ENCODE results near the gene USP30. TPM values are rescaled to one million over a fixed set of nuclear protein-coding genes. Genes with fewer than 3 reads are reported as not detected.
"Not testable (repeated sequence)": the region's sequence is repeated elsewhere in the genome, so short reads cannot be mapped to it uniquely, and the experiment has no call there.

USP30 gene
- total and polyA plus RNA-seq, 4 donors = 16.3 to 25.2 (median 23.4) TPM

- peaks cover 14% of the 10 kb centered on the region for H3K4me1 ChIP-seq (ENCODE audit: control insufficient read depth, insufficient read depth, low read length)
- H3K36me3 ChIP-seq (ENCODE audit: control insufficient read depth, insufficient read depth, low read length); H3K27me3 ChIP-seq (ENCODE audit: control insufficient read depth, insufficient read depth, low read length); DNase-seq (ENCODE audit: low read depth in 4 of 6, low spot score in 6 of 6); H3K27ac ChIP-seq (ENCODE audit: low read depth, low read length); H3K4me3 ChIP-seq (ENCODE audit: low read depth, low read length); H3K9me3 ChIP-seq (ENCODE audit: control insufficient read depth, insufficient read depth, low read length): not testable (repeated sequence)
- 74% methylated on average over 8 of the region's 8 CpGs for WGBS (ENCODE audit: insufficient coverage)
These were observed 2.6 kb upstream of the USP30 start for GRCh38 chr12:109049794-109050193.

DNA sequence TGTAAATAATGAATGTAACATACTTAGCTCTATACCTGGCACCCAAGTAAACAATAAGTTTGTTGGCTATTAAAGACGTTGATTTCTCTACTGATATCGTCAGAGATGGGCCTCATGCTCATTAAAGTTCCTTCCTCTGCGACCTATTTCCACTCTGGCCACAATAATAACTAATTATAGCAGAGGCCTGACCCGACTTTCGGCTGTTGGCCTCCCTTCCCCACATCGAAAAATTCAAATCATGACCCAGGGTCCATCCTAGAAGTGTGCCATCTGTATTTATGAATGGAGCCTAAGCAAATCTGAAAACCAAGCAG, 321 bp upstream of the USP30 start:
- H3K4me1 ChIP-seq (ENCODE audit: control insufficient read depth, insufficient read depth, low read length) = peaks cover 14% of the 10 kb centered on the region
- no peaks in the 10 kb centered on the region for H3K27me3 ChIP-seq (ENCODE audit: control insufficient read depth, insufficient read depth, low read length)
- H3K27ac ChIP-seq (ENCODE audit: low read depth, low read length) = peak overlapping the region; percentile 57
- H3K4me3 ChIP-seq (ENCODE audit: low read depth, low read length) = peak overlapping the region; percentile 87
- no peaks in the 10 kb centered on the region for H3K9me3 ChIP-seq (ENCODE audit: control insufficient read depth, insufficient read depth, low read length)
- H3K36me3 ChIP-seq (ENCODE audit: control insufficient read depth, insufficient read depth, low read length) = peaks cover 2% of the 10 kb centered on the region
- 0% methylated on average over 4 of the region's 6 CpGs for WGBS (ENCODE audit: insufficient coverage)
- peak in 1 of 6 donors; percentile 50 for DNase-seq (ENCODE audit: low read depth in 4 of 6, low spot score in 6 of 6)

GRCh38 chr12:109053382-109054123, 1.2 kb downstream of the USP30 start:
- peak in 1 of 6 donors; percentile 3 for DNase-seq (ENCODE audit: low read depth in 4 of 6, low spot score in 6 of 6)
- Histone ChIP-seq H3K27me3 (ENCODE audit: control insufficient read depth, insufficient read depth, low read length) (no peaks in the 10 kb centered on the region), H3K4me3 (ENCODE audit: low read depth, low read length) (peak overlapping the region; percentile 87), H3K4me1 (ENCODE audit: control insufficient read depth, insufficient read depth, low read length) (peaks cover 14% of the 10 kb centered on the region), H3K36me3 (ENCODE audit: control insufficient read depth, insufficient read depth, low read length) (peaks cover 2% of the 10 kb centered on the region), H3K9me3 (ENCODE audit: control insufficient read depth, insufficient read depth, low read length) (no peaks in the 10 kb centered on the region), H3K27ac (ENCODE audit: low read depth, low read length) (no peak overlapping the region)
- WGBS (ENCODE audit: insufficient coverage) = 27% methylated on average over 7 of the region's 9 CpGs

DNA sequence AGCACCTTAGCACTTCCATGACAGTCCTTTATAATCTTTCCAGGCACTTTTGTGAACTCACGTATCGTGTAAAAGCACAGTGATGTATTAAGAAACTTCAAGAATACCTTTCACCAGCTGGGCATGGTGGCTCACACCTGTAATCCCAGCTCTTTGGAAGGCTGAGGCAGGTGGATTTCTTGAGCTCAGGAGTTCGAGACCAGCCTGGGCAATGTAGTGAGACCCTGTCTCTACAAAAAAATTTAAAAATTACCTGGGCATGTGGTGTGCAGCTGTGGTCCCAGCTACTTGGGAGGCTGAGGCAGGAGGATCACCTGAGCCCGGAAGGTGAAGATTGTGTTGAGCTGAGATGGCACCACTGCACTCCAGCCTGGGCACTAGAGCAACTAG, 1.7 kb downstream of the USP30 start:
- H3K36me3 ChIP-seq (ENCODE audit: control insufficient read depth, insufficient read depth, low read length); H3K27ac ChIP-seq (ENCODE audit: low read depth, low read length); H3K27me3 ChIP-seq (ENCODE audit: control insufficient read depth, insufficient read depth, low read length); DNase-seq (ENCODE audit: low read depth in 4 of 6, low spot score in 6 of 6); H3K9me3 ChIP-seq (ENCODE audit: control insufficient read depth, insufficient read depth, low read length): not testable (repeated sequence)
- peak overlapping the region; percentile 87 for H3K4me3 ChIP-seq (ENCODE audit: low read depth, low read length)
- WGBS (ENCODE audit: insufficient coverage) = 100% methylated on average over 1 of the region's 4 CpGs
- peaks cover 14% of the 10 kb centered on the region for H3K4me1 ChIP-seq (ENCODE audit: control insufficient read depth, insufficient read depth, low read length)

DNA sequence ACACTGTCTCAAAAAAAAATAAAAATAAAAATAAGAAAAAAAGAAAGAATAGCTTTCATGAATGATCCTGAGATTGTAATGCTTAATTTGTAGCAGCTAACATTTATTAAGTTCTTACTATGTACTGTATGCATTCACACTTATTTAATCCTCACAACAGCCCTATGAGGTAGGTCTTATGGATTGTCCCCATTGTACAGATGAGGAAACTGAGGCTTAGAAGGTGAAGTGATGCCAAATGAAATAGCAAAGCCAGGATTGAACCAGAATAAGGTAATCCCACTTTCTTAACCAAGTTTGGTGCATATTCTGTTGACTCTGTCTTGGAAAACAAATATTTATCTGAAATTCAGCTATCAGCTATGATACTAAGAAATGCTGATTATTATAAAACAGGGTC, 2.1 kb downstream of the USP30 start:
- Histone ChIP-seq H3K36me3 (ENCODE audit: control insufficient read depth, insufficient read depth, low read length) (peaks cover 8% of the 10 kb centered on the region), H3K27me3 (ENCODE audit: control insufficient read depth, insufficient read depth, low read length) (no peaks in the 10 kb centered on the region), H3K4me1 (ENCODE audit: control insufficient read depth, insufficient read depth, low read length) (peaks cover 14% of the 10 kb centered on the region), H3K9me3 (ENCODE audit: control insufficient read depth, insufficient read depth, low read length) (no peaks in the 10 kb centered on the region), H3K27ac (ENCODE audit: low read depth, low read length) (no peak overlapping the region), H3K4me3 (ENCODE audit: low read depth, low read length) (no peak overlapping the region)
- no peak for DNase-seq (ENCODE audit: low read depth in 4 of 6, low spot score in 6 of 6)

GRCh38 chr12:109056891-109057290, 4.5 kb downstream of the USP30 start:
- Histone ChIP-seq H3K36me3 (ENCODE audit: control insufficient read depth, insufficient read depth, low read length) (peaks cover 14% of the 10 kb centered on the region), H3K4me1 (ENCODE audit: control insufficient read depth, insufficient read depth, low read length) (peaks cover 14% of the 10 kb centered on the region), H3K9me3 (ENCODE audit: control insufficient read depth, insufficient read depth, low read length) (no peaks in the 10 kb centered on the region), H3K27me3 (ENCODE audit: control insufficient read depth, insufficient read depth, low read length) (no peaks in the 10 kb centered on the region), H3K4me3 (ENCODE audit: low read depth, low read length) (no peak overlapping the region), H3K27ac (ENCODE audit: low read depth, low read length) (no peak overlapping the region)
- DNase-seq (ENCODE audit: low read depth in 4 of 6, low spot score in 6 of 6) = no peak
- WGBS (ENCODE audit: insufficient coverage) = no CpG with 5 or more reads among the region's 3 CpGs

DNA sequence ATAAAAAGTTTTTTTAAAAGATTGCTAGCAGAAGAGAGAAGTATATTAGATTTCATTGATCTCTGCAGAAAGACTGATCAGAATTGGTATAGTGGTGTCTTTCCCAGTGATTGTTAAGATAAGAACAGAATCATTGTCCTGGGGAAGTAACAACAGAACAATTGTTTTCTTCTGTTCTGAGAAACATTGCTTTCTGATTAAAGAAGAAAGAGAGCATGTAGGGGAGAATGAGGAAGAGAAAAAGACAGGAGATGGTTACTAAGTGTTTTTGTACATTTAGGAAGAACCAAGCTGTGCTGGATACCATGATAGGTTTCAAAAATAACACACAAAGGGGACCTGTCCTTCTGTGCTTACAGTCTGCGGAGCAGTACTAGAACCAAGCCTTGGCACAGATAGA, 5.0 kb downstream of the USP30 start:
- 100% methylated on average over 1 of the region's 1 CpG for WGBS (ENCODE audit: insufficient coverage)
- Histone ChIP-seq H3K27me3 (ENCODE audit: control insufficient read depth, insufficient read depth, low read length) (no peaks in the 10 kb centered on the region), H3K9me3 (ENCODE audit: control insufficient read depth, insufficient read depth, low read length) (no peaks in the 10 kb centered on the region), H3K27ac (ENCODE audit: low read depth, low read length) (no peak overlapping the region), H3K36me3 (ENCODE audit: control insufficient read depth, insufficient read depth, low read length) (peaks cover 14% of the 10 kb centered on the region), H3K4me3 (ENCODE audit: low read depth, low read length) (no peak overlapping the region), H3K4me1 (ENCODE audit: control insufficient read depth, insufficient read depth, low read length) (peaks cover 11% of the 10 kb centered on the region)
- DNase-seq (ENCODE audit: low read depth in 4 of 6, low spot score in 6 of 6) = no peak

- 100% methylated on average over 1 of the region's 6 CpGs for WGBS (ENCODE audit: insufficient coverage)
- no peak for DNase-seq (ENCODE audit: low read depth in 4 of 6, low spot score in 6 of 6)
- peaks cover 18% of the 10 kb centered on the region for H3K36me3 ChIP-seq (ENCODE audit: control insufficient read depth, insufficient read depth, low read length)
- no peaks in the 10 kb centered on the region for H3K4me1 ChIP-seq (ENCODE audit: control insufficient read depth, insufficient read depth, low read length)
- no peaks in the 10 kb centered on the region for H3K9me3 ChIP-seq (ENCODE audit: control insufficient read depth, insufficient read depth, low read length)
- H3K4me3 ChIP-seq (ENCODE audit: low read depth, low read length) = no peak overlapping the region
- no peaks in the 10 kb centered on the region for H3K27me3 ChIP-seq (ENCODE audit: control insufficient read depth, insufficient read depth, low read length)
- H3K27ac ChIP-seq (ENCODE audit: low read depth, low read length) = no peak overlapping the region
These were observed 6.4 kb downstream of the USP30 start for GRCh38 chr12:109058773-109059172.

- WGBS (ENCODE audit: insufficient coverage) = 100% methylated on average over 1 of the region's 3 CpGs
These were observed 11.8 kb downstream of the USP30 start for GRCh38 chr12:109064143-109064542.

DNA sequence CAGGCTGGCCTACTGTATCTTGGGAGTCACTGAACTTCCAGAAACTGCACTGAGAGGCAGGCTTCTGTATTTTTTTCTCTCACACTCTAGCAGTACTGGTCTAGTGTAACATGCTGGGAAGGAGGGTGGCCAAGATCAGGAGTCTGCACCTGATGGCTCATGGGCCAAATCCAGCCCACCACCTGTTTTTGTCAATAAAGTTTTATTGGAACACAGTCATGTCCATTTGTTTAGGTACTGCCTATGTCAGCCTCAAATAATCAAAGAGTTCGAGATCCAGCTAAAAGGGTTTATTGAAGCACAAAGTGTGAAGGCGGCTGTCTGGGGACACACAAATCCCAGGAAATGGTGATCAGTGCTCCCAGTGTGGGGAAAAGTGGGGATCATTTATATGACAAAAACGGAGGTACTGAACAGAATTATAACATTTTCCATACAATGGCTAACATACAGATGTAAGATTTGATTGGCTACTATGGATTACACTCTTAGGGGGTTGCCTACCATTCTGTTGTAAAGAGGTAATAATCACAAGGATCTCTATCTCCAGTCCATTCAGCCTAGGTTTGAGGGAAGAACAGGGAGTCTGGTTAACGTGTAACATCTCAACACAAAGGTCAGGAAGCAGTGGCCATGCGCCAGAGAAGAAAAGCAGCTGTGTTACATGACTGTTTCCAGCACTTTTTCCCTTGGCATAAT, 12.9 kb downstream of the USP30 start:
- H3K27me3 ChIP-seq (ENCODE audit: control insufficient read depth, insufficient read depth, low read length) = no peaks in the 10 kb centered on the region
- no peak overlapping the region for H3K27ac ChIP-seq (ENCODE audit: low read depth, low read length)
- no peaks in the 10 kb centered on the region for H3K4me1 ChIP-seq (ENCODE audit: control insufficient read depth, insufficient read depth, low read length)
- WGBS (ENCODE audit: insufficient coverage) = 60% methylated on average over 1 of the region's 5 CpGs
- H3K4me3 ChIP-seq (ENCODE audit: low read depth, low read length) = no peak overlapping the region
- peaks cover 29% of the 10 kb centered on the region for H3K36me3 ChIP-seq (ENCODE audit: control insufficient read depth, insufficient read depth, low read length)
- H3K9me3 ChIP-seq (ENCODE audit: control insufficient read depth, insufficient read depth, low read length) = no peaks in the 10 kb centered on the region
- no peak for DNase-seq (ENCODE audit: low read depth in 4 of 6, low spot score in 6 of 6)

More at GRCh38 chr12:109064143-109064542, 11.8 kb downstream of the USP30 start:
- Histone ChIP-seq H3K9me3 (ENCODE audit: control insufficient read depth, insufficient read depth, low read length) (no peaks in the 10 kb centered on the region), H3K4me1 (ENCODE audit: control insufficient read depth, insufficient read depth, low read length) (no peaks in the 10 kb centered on the region), H3K27me3 (ENCODE audit: control insufficient read depth, insufficient read depth, low read length) (no peaks in the 10 kb centered on the region), H3K4me3 (ENCODE audit: low read depth, low read length) (no peak overlapping the region), H3K36me3 (ENCODE audit: control insufficient read depth, insufficient read depth, low read length) (peaks cover 23% of the 10 kb centered on the region), H3K27ac (ENCODE audit: low read depth, low read length) (no peak overlapping the region)
- no peak for DNase-seq (ENCODE audit: low read depth in 4 of 6, low spot score in 6 of 6)

All from spinal cord (tissue), 10 donors.